Stimulated activated CD8-positive, alpha-beta memory T cell treated with anti-CD3 and anti-CD28 coated beads, Interleukin-2, amount 100 ng/mL, for 1 hour (primary cell): Measurements from ENCODE around the gene WDR6.
A peak's percentile ranks its signal among the peaks of the same experiment; 100 is the strongest.

Source experiments
- DNase-seq, 2 donors: peaks; one replicate each; pipeline ENCODE4 v3.0.0-alpha.2; 2020; ENCODE audit warnings: low read depth in 2 of 2

Gene WDR6

DNA sequence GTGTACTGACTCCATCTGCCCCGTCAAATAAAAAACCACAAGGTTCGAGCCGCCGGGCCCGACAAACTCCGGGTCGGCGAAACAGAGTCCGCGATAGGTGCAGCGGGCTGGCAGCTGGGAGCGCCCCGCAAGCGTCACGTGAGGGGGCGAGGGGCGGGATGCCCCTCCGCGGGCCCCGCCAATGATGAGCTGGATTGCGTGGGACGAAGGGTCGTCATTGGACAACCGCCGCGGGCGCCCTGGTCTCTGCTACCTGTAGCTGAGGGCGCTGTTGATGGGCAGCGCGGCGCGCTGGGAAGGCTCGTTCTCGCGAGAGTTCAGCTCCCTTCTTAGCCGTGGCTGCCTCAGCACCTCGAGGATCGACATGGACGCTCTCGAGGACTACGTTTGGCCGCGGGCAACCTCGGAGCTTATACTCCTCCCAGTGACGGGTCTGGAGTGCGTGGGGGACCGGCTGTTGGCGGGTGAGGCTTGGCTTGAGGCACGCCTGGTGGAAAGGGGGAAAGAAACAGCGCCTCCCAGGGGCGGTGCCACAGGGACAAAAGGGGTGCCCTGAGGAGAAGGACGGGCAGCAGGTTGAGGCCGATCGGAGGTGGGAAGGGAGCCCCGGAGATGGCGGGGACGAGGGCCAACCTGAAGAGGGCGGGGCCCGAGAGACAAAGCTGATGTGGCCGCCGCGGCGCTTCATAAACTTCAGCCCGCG lies at the start of gene WDR6:
TSS of gene WDR6 (plus strand) at position 324 of the 703 bp plus-strand sequence. CDS start at position 365, 41 bp downstream.
- DNase-seq = peak; percentile 94

GRCh38 chr3:48960841-48961413 lies 46.3 kb upstream of the WDR6 start:
- DNase-seq = no peak

- no peak for DNase-seq
Measured at GRCh38 chr3:48962340-48962739, 44.9 kb upstream of the WDR6 start.

DNA sequence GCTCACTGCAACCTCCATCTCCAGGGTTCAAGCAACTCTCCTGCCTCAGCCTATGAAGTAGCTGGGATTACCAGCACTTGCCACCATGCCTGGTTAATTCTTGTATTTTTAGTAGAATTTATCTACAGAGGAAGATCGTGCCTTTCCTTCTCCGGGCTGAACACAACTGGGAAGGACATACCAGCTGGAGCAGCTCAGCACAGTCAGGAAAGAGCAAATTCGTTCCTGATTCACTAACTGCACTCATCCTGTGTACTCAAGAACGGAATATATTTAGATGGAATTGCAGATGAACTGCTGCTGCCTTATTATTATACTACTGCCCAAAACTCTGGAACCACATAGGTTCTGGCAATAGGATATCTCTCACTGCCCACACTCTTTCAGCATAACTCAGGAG lies 44.3 kb upstream of the WDR6 start:
- no peak for DNase-seq

DNA sequence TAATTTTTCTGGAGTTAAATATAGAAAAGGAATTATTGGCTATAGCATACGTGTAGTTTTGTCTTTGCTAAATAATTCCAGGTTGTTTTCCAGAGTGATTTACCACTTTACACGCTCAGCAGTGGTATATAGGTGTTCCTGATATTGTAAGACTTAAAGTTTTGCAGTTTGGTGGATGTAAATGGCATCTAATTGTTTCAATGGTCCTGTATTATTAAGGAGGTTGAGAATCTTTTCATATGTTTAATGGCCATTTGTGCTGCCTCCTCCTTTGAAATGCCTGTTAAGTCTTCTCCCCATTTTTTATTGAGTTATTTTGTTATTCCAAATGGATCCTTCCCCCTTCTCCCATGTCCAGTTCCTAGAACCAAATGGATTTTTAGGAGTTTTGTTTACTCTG lies 43.6 kb upstream of the WDR6 start:
- DNase-seq = no peak

DNA sequence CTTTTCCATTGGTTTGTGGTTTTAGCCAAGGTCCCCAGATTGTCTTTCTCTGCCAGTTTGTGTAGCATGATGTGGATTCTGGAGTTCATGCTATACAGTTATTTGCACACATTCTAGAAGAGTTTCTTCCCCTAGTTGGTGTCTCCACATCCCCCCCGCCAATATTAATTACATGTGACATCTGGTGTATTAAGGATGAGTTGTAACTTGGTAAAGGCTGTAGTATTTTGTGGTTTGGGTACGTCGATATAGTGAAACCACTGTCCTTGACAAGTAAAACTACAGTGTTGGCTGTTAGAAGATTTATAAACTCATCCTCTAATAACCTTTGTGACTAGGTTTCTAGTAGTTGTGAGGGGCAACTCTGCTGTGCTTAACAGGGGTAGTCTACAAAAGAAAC lies 40.8 kb upstream of the WDR6 start:
- DNase-seq = no peak

DNA sequence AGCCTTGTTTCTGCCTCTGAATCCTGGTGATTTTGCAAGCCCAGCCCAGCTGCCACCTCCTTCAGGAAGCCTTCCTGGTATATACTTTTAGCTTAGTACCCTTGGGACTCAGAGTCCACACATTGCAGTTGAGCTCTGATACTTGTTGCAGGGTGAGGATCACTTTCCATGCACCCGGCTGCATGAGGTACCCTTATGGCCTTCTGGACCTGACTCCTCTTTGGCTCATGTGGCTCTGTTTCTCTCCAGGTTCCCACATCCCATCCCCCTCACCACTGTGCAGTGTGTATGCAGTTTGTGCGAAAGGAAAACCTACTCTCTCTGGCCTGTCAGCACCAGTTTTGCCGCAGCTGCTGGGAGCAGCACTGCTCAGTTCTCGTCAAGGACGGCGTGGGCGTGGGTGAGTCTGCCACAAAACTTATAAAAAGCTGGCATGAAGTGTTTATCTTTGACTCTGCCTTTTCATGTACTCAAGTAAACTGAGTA lies 40.3 kb upstream of the WDR6 start:
- no peak for DNase-seq

DNA sequence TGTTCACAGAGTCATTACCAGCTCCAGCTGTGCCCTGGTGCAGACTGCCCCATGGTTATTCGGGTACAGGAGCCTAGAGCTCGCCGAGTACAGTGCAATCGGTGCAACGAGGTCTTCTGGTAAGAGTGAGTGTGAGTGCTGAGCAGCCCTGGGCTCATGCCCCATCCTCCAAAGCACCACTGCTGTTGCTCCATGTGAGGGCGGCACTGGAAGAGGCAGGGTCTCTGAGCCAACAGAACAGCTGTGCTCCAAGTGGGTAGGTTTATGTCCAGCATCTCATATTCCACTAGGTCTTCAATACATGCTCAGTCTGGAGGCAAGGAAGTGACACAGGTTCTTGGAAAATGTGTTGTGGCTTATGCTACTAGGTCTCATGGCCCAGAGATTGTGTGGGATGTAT lies 36.6 kb upstream of the WDR6 start:
- DNase-seq = no peak

- no peak for DNase-seq
Measured at GRCh38 chr3:48974076-48974864, 32.9 kb upstream of the WDR6 start.

DNA sequence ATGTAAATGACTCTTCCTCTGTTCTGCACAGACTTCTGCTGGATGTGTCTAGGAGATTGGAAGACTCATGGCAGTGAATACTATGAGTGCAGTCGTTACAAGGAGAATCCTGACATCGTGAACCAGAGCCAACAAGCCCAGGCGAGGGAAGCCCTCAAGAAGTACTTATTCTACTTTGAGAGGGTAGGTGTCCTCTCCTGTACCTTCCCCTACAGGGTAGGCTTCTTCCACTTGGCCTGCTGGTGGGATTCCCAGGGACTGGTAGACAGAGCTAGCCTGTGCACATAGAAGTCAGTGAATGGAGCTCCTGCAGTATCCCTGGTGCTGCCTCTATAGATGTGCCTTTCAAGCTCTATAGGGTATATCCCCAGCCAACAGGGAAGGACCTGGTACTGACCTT lies 27.7 kb upstream of the WDR6 start:
- no peak for DNase-seq

GRCh38 chr3:48980295-48980694 lies 26.9 kb upstream of the WDR6 start:
- DNase-seq = no peak

GRCh38 chr3:48982016-48982415 lies 25.2 kb upstream of the WDR6 start:
- no peak for DNase-seq

DNA sequence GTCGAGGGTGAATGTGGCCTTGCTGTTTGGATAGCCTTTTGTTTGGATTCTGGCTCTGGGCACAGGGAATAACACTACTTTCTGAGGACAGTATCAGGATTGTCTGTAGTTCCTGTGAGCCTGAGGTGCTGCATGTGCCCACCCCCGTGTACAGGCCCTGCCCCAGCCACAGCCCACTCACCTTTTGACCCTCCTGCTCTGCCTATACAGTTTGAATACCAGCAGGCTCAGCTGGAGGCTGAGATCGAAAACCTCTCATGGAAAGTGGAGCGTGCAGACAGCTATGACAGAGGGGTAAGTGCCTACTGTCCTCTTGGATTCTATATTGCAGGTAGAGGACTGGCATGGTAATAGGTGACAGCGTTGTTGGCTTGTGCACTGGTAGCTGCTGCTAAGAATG lies 24.5 kb upstream of the WDR6 start:
- no peak for DNase-seq

DNA sequence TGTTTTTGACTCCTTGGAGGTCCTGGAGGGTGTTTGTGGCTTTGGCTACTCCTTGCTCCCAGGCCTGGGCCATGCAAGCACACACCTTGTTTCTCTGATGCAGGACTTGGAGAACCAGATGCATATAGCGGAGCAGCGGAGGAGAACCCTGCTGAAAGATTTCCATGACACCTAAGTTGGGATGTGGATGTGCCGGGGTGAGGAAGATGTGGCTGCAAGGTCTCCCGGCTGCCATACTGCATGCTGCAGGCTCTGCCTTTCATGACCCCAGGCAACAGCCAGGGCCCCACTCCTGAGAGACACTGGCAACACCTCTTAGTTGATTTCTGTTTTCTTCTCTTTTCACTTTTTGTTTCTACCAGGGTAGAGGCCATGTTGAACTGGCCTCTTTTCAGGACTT lies 24.1 kb upstream of the WDR6 start:
- DNase-seq = no peak

- no peak for DNase-seq
Measured at GRCh38 chr3:48984663-48985062, 22.5 kb upstream of the WDR6 start.

GRCh38 chr3:48985831-48986376 lies 21.3 kb upstream of the WDR6 start:
- DNase-seq = no peak

DNA sequence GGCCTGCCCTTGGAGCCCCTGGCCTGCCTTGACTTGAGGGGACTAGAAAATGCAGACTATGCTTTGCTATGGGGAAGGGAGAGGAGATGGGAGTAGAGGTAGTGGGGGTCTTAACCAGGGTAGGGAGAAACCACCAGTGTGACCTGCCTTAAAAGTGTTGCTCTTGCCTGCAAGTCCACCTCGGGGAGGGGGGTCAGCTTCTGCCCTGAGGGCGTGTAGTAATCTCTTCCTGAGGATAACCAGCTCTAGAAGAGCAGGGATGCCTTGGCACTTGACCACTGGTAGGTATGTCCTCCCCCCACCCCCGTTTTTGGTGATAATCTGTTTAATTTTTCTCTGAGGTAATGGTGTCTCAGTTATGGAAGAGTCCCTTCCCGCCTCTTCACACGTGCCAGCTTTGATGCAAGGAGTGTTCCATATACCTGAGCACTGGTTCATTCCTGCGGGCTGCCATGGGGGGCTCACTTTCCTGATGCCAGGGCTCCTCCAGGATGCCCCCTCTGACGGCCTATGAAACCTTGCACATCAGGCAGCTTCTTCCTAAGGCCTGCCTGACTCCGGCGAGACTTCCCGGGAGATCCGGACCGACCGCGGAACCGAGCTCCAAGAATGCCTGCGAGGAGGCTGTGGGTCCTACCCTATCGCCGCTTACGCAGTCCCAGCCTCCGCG lies 17.9 kb upstream of the WDR6 start:
- no peak for DNase-seq

DNA sequence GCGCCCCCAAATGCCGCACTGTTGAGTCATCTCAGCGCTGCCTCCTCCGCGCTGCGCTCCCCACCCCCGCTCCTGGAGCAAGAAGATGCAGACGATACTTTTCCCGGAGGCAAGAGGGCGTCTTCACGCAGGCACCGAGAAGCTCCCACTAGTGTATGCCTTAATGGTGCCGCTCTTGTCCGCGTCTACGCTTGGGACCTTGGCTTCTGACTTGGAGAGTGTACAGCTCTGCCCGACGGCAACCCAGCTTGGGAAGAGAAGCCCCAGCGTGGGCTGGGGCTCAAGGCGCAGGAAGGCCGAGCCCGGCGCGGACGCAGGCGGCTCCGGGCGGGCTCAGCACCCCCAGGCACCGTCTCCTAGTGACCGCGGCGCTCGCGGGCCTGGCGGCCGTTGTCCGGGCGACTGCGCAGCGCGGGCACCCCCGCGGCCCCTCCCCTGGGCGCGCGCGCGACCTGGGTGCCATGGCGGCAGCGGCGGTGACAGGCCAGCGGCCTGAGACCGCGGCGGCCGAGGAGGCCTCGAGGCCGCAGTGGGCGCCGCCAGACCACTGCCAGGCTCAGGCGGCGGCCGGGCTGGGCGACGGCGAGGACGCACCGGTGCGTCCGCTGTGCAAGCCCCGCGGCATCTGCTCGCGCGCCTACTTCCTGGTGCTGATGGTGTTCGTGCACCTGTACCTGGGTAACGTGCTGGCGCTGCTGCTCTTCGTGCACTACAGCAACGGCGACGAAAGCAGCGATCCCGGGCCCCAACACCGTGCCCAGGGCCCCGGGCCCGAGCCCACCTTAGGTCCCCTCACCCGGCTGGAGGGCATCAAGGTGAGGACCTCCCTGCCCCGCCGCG lies 17.2 kb upstream of the WDR6 start, which contains the start of gene P4HTM:
TSS of gene P4HTM (plus strand) at position 446 of the 840 bp plus-strand sequence. CDS start at position 462, 16 bp downstream.
- peak; percentile 50 to 63 for DNase-seq

DNA sequence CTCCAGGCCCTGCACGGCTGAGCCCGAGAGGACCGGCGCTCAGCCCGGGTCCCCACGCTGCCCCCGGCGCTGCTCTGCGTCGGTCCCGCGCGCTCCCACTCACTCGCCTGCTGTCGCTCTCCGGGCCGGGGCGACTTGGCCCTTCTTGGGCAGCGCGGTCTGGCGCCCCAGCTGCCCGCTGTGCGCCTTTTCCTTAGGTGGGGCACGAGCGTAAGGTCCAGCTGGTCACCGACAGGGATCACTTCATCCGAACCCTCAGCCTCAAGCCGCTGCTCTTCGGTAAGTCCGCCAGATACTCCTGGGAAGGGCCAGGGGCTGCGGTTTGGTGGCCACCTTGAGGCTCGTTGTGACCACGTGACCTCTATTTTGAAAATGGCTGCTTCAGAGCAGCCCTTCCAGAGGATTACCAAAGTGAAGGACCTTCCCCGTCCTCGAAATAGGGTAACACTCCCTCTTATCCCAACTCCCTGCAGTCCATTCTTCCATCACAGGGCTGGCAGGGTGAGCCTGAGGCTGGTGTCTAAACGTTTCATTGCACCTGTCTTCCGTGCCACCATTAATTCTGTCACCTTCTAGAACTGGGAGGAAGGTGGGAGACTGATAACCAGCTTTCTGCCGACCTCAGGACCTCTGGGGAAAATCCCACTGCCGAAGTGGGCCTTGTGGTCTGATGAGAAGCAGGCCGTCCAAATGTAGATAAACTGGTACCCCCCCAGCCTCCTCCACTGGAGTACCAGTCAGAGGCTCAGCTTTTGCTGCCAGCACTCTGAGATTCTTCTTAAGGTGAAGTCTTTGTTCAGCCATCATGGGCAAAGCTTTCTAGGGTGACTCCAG lies 16.3 kb upstream of the WDR6 start:
- no peak for DNase-seq
